Mesothelial cell of epicardium (in vitro differentiated cells): Measurements from ENCODE around the gene RDH12. TPM values are rescaled to one million over a fixed set of nuclear protein-coding genes. Genes with fewer than 3 reads are reported as not detected.

ENCODE experiments used
- DNase-seq, 2 experiments: peaks; one replicate each; pipeline ENCODE4 v3.0.0; 2021; ENCODE audit warnings: low spot score in 2 of 2; ENCODE audit not compliant: unreplicated experiment in 2 of 2
- H3K27ac Mint-ChIP-seq: 2 replicates; pipeline ENCODE4 v1.8.0; 2021; ENCODE audit warnings: mixed read lengths
- H3K27me3 Mint-ChIP-seq: 2 replicates; pipeline ENCODE4 v1.8.0; 2021; ENCODE audit warnings: low read depth, mixed read lengths
- H3K36me3 Mint-ChIP-seq: 2 replicates; pipeline ENCODE4 v1.8.0; 2021; ENCODE audit warnings: mixed read lengths
- H3K4me1 Mint-ChIP-seq: 2 replicates; pipeline ENCODE4 v1.8.0; 2021; ENCODE audit warnings: mixed read lengths
- H3K4me3 Mint-ChIP-seq: 2 replicates; pipeline ENCODE4 v1.8.0; 2021; ENCODE audit warnings: mild to moderate bottlenecking, moderate library complexity, mixed read lengths
- H3K9me3 Mint-ChIP-seq: 2 replicates; pipeline ENCODE4 v1.8.0; 2021; ENCODE audit warnings: mixed read lengths
- CTCF ChIP-seq: fragments of 200-600 bp; sonication (generic); IDR thresholded peaks from one replicate; pipeline ENCODE4 v1.5.0; 2021; ENCODE audit warnings: antibody characterized with exemption; ENCODE audit not compliant: unreplicated experiment
- total RNA-seq: library from RNA; stranded (reverse); gene quantifications from 3 replicates; pipeline ENCODE4 v1.2.1, GENCODE V29; 2021

RDH12 gene
- total RNA-seq, 1 donor from 2014 or later = not detected

GRCh38 chr14:67756496-67756895 lies 54.8 kb downstream of the RDH12 start:
- no peaks in the 10 kb centered on the region for H3K27me3 Mint-ChIP-seq
- no peak overlapping the region for H3K27ac Mint-ChIP-seq
- no peak for TF ChIP-seq CTCF
- no peak for DNase-seq
- H3K4me1 Mint-ChIP-seq = no peaks in the 10 kb centered on the region
- H3K36me3 Mint-ChIP-seq = peaks cover 46% of the 10 kb centered on the region
- no peaks in the 10 kb centered on the region for H3K9me3 Mint-ChIP-seq
- no peak overlapping the region for H3K4me3 Mint-ChIP-seq

- H3K4me3 Mint-ChIP-seq = no peak overlapping the region
- no peaks in the 10 kb centered on the region for H3K4me1 Mint-ChIP-seq
- no peak for DNase-seq
- H3K27me3 Mint-ChIP-seq = no peaks in the 10 kb centered on the region
- H3K9me3 Mint-ChIP-seq = no peaks in the 10 kb centered on the region
- H3K36me3 Mint-ChIP-seq = peaks cover 40% of the 10 kb centered on the region
- H3K27ac Mint-ChIP-seq = no peak overlapping the region
- TF ChIP-seq CTCF = no peak
Measured at GRCh38 chr14:67757175-67757574, 55.5 kb downstream of the RDH12 start.

GRCh38 chr14:67759916-67760315 lies 58.2 kb downstream of the RDH12 start:
- DNase-seq = no peak
- no peak overlapping the region for H3K4me3 Mint-ChIP-seq
- H3K36me3 Mint-ChIP-seq = peaks cover 25% of the 10 kb centered on the region
- peaks cover 1% of the 10 kb centered on the region for H3K4me1 Mint-ChIP-seq
- TF ChIP-seq CTCF = no peak
- H3K27ac Mint-ChIP-seq = no peak overlapping the region
- no peaks in the 10 kb centered on the region for H3K9me3 Mint-ChIP-seq
- H3K27me3 Mint-ChIP-seq = no peaks in the 10 kb centered on the region

GRCh38 chr14:67762051-67762450 lies 60.4 kb downstream of the RDH12 start:
- no peak overlapping the region for H3K4me3 Mint-ChIP-seq
- peaks cover 13% of the 10 kb centered on the region for H3K36me3 Mint-ChIP-seq
- H3K9me3 Mint-ChIP-seq = no peaks in the 10 kb centered on the region
- TF ChIP-seq CTCF = no peak
- H3K4me1 Mint-ChIP-seq = peaks cover 11% of the 10 kb centered on the region
- no peak for DNase-seq
- H3K27ac Mint-ChIP-seq = no peak overlapping the region
- no peaks in the 10 kb centered on the region for H3K27me3 Mint-ChIP-seq

GRCh38 chr14:67763158-67763822 lies 61.6 kb downstream of the RDH12 start:
- DNase-seq = no peak
- H3K4me3 Mint-ChIP-seq = no peak overlapping the region
- no peak for TF ChIP-seq CTCF
- H3K9me3 Mint-ChIP-seq = no peaks in the 10 kb centered on the region
- H3K27ac Mint-ChIP-seq = no peak overlapping the region
- peaks cover 11% of the 10 kb centered on the region for H3K4me1 Mint-ChIP-seq
- H3K36me3 Mint-ChIP-seq = peaks cover 19% of the 10 kb centered on the region
- H3K27me3 Mint-ChIP-seq = no peaks in the 10 kb centered on the region

- Mint-ChIP-seq H3K27ac (no peak overlapping the region), H3K4me1 (peaks cover 11% of the 10 kb centered on the region), H3K27me3 (no peaks in the 10 kb centered on the region), H3K36me3 (peaks cover 27% of the 10 kb centered on the region), H3K4me3 (no peak overlapping the region), H3K9me3 (no peaks in the 10 kb centered on the region)
- TF ChIP-seq CTCF = no peak
- DNase-seq = no peak
Measured at GRCh38 chr14:67764496-67764895, 62.8 kb downstream of the RDH12 start.
